ENCODE data around the gene DPYD.

GRCh38 chr1:97069312-97069711, 851.5 kb downstream of the DPYD start:
- no peak for TF ChIP-seq EZH2 (IDR thresholded peaks at IDR 0.05; ENCODE audit: low read length, unreplicated experiment)
- TF ChIP-seq CTCF (conservative IDR thresholded peaks at IDR 0.05; ENCODE audit: low read depth, low read length), result no peak

Measured in PC-3 (cell line).